CD4-positive, alpha-beta T cell (primary cell): ENCODE data around the gene OXT. TPM values are rescaled to one million over a fixed set of nuclear protein-coding genes. Genes with fewer than 3 reads are reported as not detected.

Experiments used
- ATAC-seq: fragments of 200-7000 bp; cut with Tn5 transposase; one replicate; pipeline ENCODE4 v1.10.0; 2022; ENCODE audit warnings: mild to moderate bottlenecking; ENCODE audit not compliant: poor library complexity
- CTCF ChIA-PET: fragments of 350-600 bp; sonication (Branson Sonifier 250); formaldehyde crosslinking; loops from one replicate; lab custom pipeline; 2021; ENCODE audit warnings: antibody characterized with exemption, inconsistent platforms; lab: Charles Lee
- POLR2A ChIA-PET: fragments of 350-600 bp; sonication (Branson Sonifier 250); formaldehyde crosslinking; loops from one replicate; lab custom pipeline; 2021; ENCODE audit warnings: antibody characterized with exemption, inconsistent platforms; lab: Charles Lee
- DNase-seq, 14 experiments: peaks; one replicate each; pipeline ENCODE4 v3.0.0-alpha.2; 2013 to 2020; ENCODE audit warnings: mixed read lengths in 2 of 14
- H3K27ac ChIP-seq, 2 donors: one replicate each; pipeline versions ENCODE4 v1.5.1 to v1.7.0; 2013; ENCODE audit warnings: low read length in 2 of 2, low read depth in 1 of 2, mild to moderate bottlenecking in 1 of 2
- H3K27me3 ChIP-seq, 2 experiments: 1 replicate in 1 of 2; 2 replicates in 1 of 2; pipeline versions ENCODE4 v1.6.1 to v1.7.0; 2013; ENCODE audit warnings: low read length in 2 of 2, control low read depth in 1 of 2, mild to moderate bottlenecking in 1 of 2, moderate library complexity in 1 of 2; ENCODE audit not compliant: insufficient read depth in 2 of 2, control insufficient read depth in 1 of 2
- H3K36me3 ChIP-seq: one replicate; pipeline ENCODE4 v1.6.1; 2013; ENCODE audit warnings: low read length, control low read depth; ENCODE audit not compliant: insufficient read depth
- H3K4me1 ChIP-seq: one replicate; pipeline ENCODE4 v1.6.1; 2013; ENCODE audit warnings: low read length, control low read depth; ENCODE audit not compliant: insufficient read depth
- H3K4me3 ChIP-seq: one replicate; pipeline ENCODE4 v1.5.1; 2013; ENCODE audit warnings: mild to moderate bottlenecking, low read length, moderate library complexity
- H3K9me3 ChIP-seq, 2 experiments: 1 replicate in 1 of 2; 2 replicates in 1 of 2; pipeline versions ENCODE4 v1.6.1 to v1.7.0; 2013; ENCODE audit warnings: low read length in 2 of 2, mild to moderate bottlenecking in 2 of 2, control low read depth in 1 of 2, moderate library complexity in 1 of 2; ENCODE audit not compliant: control insufficient read depth in 1 of 2, insufficient read depth in 1 of 2
- H3K27ac Mint-ChIP-seq: one replicate; pipeline ENCODE4 v1.8.0; 2020; ENCODE audit warnings: mixed read lengths
- H3K27me3 Mint-ChIP-seq: one replicate; pipeline ENCODE4 v1.8.0; 2021; ENCODE audit warnings: mixed read lengths
- H3K36me3 Mint-ChIP-seq: one replicate; pipeline ENCODE4 v1.8.0; 2021; ENCODE audit warnings: low read depth, mixed read lengths
- H3K4me1 Mint-ChIP-seq: one replicate; pipeline ENCODE4 v1.8.0; 2021; ENCODE audit warnings: low read depth, mixed read lengths
- H3K4me3 Mint-ChIP-seq: one replicate; pipeline ENCODE4 v1.8.0; 2020; ENCODE audit warnings: mild to moderate bottlenecking, mixed read lengths
- H3K9me3 Mint-ChIP-seq: one replicate; pipeline ENCODE4 v1.8.0; 2020; ENCODE audit warnings: mixed read lengths
- CTCF ChIP-seq: fragments of 200-600 bp; IDR thresholded peaks from one replicate; pipeline ENCODE4 v1.8.0; 2022; ENCODE audit warnings: antibody characterized with exemption, mild to moderate bottlenecking
- intact Hi-C, 2 experiments: fragments of 100-400 bp; cut with DNase I in 1 of 2; cut with micrococcal nuclease in 1 of 2; formaldehyde crosslinking; loops; one replicate each; pipeline versions ENCODE4 v1.15.1 to v1.9.0; 2023 to 2025; cut with DNase I, micrococcal nuclease
- total RNA-seq, 174 experiments: library from RNA in 2 of 174; stranded (reverse) in 2 of 174; gene quantifications; one replicate each; pipeline ENCODE4 v1.2.3 and lab custom pipeline; 2021 to 2026

OXT gene
- total RNA-seq, 2 experiments from 2014 or later = 1.1 to 1.6 TPM

GRCh38 chr20:3106185-3106584 lies 34.8 kb downstream of the OXT start:
- Histone ChIP-seq H3K27ac (no peak overlapping the region), H3K4me1 (peaks cover 18% of the 10 kb centered on the region), H3K27me3 (no peaks in the 10 kb centered on the region), H3K4me3 (no peak overlapping the region), H3K9me3 (no peaks in the 10 kb centered on the region), H3K36me3 (peaks cover 28% of the 10 kb centered on the region)
- DNase-seq (no peak), ATAC-seq (no peak)
- no peaks in the 10 kb centered on the region for H3K27me3 Mint-ChIP-seq
- intact Hi-C loops = no loop called here
- CTCF ChIA-PET = no interaction called here
- H3K27ac Mint-ChIP-seq = no peak overlapping the region
- TF ChIP-seq CTCF = no peak
- peaks cover 10% of the 10 kb centered on the region for H3K36me3 Mint-ChIP-seq
- no peaks in the 10 kb centered on the region for H3K9me3 Mint-ChIP-seq
- H3K4me3 Mint-ChIP-seq = no peak overlapping the region
- POLR2A ChIA-PET = no interaction called here
- peaks cover 24% of the 10 kb centered on the region for H3K4me1 Mint-ChIP-seq

- CTCF ChIA-PET = no interaction called here
- POLR2A ChIA-PET = no interaction called here
- no peaks in the 10 kb centered on the region for H3K9me3 Mint-ChIP-seq
- H3K4me3 ChIP-seq = no peak overlapping the region
- ATAC-seq (no peak), DNase-seq (no peak)
- H3K27ac ChIP-seq = no peak overlapping the region
- intact Hi-C loops = no loop called here
- H3K36me3 ChIP-seq = peaks cover 32% of the 10 kb centered on the region
- H3K27me3 Mint-ChIP-seq = no peaks in the 10 kb centered on the region
- H3K27ac Mint-ChIP-seq = peak overlapping the region; percentile 20
- H3K4me1 Mint-ChIP-seq = peaks cover 21% of the 10 kb centered on the region
- no peaks in the 10 kb centered on the region for H3K27me3 ChIP-seq
- TF ChIP-seq CTCF = no peak
- no peaks in the 10 kb centered on the region for H3K9me3 ChIP-seq
- H3K36me3 Mint-ChIP-seq = peaks cover 17% of the 10 kb centered on the region
- peaks cover 12% of the 10 kb centered on the region for H3K4me1 ChIP-seq
- no peak overlapping the region for H3K4me3 Mint-ChIP-seq
Measured at GRCh38 chr20:3106658-3107463, 35.4 kb downstream of the OXT start.

GRCh38 chr20:3107464-3108025 lies 36.1 kb downstream of the OXT start:
- Histone ChIP-seq H3K36me3 (peaks cover 32% of the 10 kb centered on the region), H3K27ac (no peak overlapping the region), H3K4me3 (no peak overlapping the region), H3K9me3 (no peaks in the 10 kb centered on the region), H3K4me1 (peaks cover 5% of the 10 kb centered on the region), H3K27me3 (no peaks in the 10 kb centered on the region)
- peaks cover 14% of the 10 kb centered on the region for H3K4me1 Mint-ChIP-seq
- ChIA-PET CTCF (no interaction called here), POLR2A (no interaction called here)
- no peak for DNase-seq
- no peak overlapping the region for H3K4me3 Mint-ChIP-seq
- H3K36me3 Mint-ChIP-seq = peaks cover 22% of the 10 kb centered on the region
- no peaks in the 10 kb centered on the region for H3K27me3 Mint-ChIP-seq
- TF ChIP-seq CTCF = no peak
- H3K27ac Mint-ChIP-seq = no peak overlapping the region
- intact Hi-C loops = no loop called here
- H3K9me3 Mint-ChIP-seq = no peaks in the 10 kb centered on the region
- no peak for ATAC-seq
